SK-N-SH (cell line): ENCODE measurements around the gene NR2F6. TPM values are rescaled to one million over a fixed set of nuclear protein-coding genes. Genes with fewer than 3 reads are reported as not detected.

ENCODE experiments used
- CTCF ChIA-PET: fragments of 300-600, 350-600 bp; formaldehyde crosslinking; extraction: SDS; loops from one replicate; lab custom pipeline; 2021; lab: Yijun Ruan, JAX
- POLR2A ChIA-PET: fragments of 350-600 bp; sonication (Branson Sonifier 250); formaldehyde crosslinking; extraction: SDS; loops from one replicate; lab custom pipeline; 2020; ENCODE audit warnings: antibody characterized with exemption, inconsistent platforms; lab: Yijun Ruan, JAX
- DNase-seq: peaks from one replicate; pipeline ENCODE4 v3.0.0; 2012
- H2AFZ ChIP-seq: fragments of 200-600 bp; sonication (generic); 2 replicates; pipeline ENCODE4 v1.8.1; 2016; ENCODE audit warnings: antibody characterized with exemption, mild to moderate bottlenecking, low read depth
- H3F3A ChIP-seq: fragments of 200-600 bp; sonication (generic); replicated peaks from 2 replicates; pipeline ENCODE3; 2016; ENCODE audit warnings: antibody characterized with exemption, mild to moderate bottlenecking; ENCODE audit not compliant: insufficient read depth
- H3K27ac ChIP-seq, 2 experiments: fragments of 200-500 bp in 1 of 2; fragments of 200-600 bp in 1 of 2; sonication (Bioruptor generic) in 1 of 2; sonication (generic), shearing (Covaris generic) in 1 of 2; 2 replicates each; pipeline versions ENCODE4 v1.5.1 to v1.6.1; 2014 to 2016; ENCODE audit warnings: low read depth in 2 of 2, inconsistent platforms in 1 of 2, low read length in 1 of 2, mild to moderate bottlenecking in 1 of 2, mixed read lengths in 1 of 2
- H3K27me3 ChIP-seq: fragments of 200-600 bp; sonication (generic), shearing (Covaris generic); 2 replicates; pipeline ENCODE4 v1.6.1; 2016; ENCODE audit warnings: mixed run types; ENCODE audit not compliant: insufficient read depth
- H3K36me3 ChIP-seq, 2 experiments: fragments of 200-500 bp in 1 of 2; fragments of 200-600 bp in 1 of 2; sonication (Bioruptor generic) in 1 of 2; sonication (generic) in 1 of 2; replicated peaks in 1 of 2; 2 replicates each; pipeline versions ENCODE3 to v1.5.1; 2014 to 2016; ENCODE audit warnings: low read length in 1 of 2, mild to moderate bottlenecking in 1 of 2; ENCODE audit not compliant: insufficient read depth in 2 of 2, control insufficient read depth in 1 of 2
- H3K4me1 ChIP-seq, 2 experiments: fragments of 200-500 bp in 1 of 2; fragments of 200-600 bp in 1 of 2; sonication (Bioruptor generic) in 1 of 2; sonication (generic), shearing (Covaris generic) in 1 of 2; 2 replicates each; pipeline versions ENCODE4 v1.5.1 to v1.6.1; 2014 to 2016; ENCODE audit warnings: low read depth in 1 of 2, low read length in 1 of 2, mixed run types in 1 of 2; ENCODE audit not compliant: insufficient read depth in 2 of 2, control insufficient read depth in 1 of 2
- H3K4me2 ChIP-seq: fragments of 200-600 bp; sonication (generic), shearing (Covaris generic); 2 replicates; pipeline ENCODE4 v1.6.1; 2017; ENCODE audit warnings: mixed run types
- H3K4me3 ChIP-seq, 2 experiments: fragments of 200-500 bp in 1 of 2; fragments of 200-600 bp in 1 of 2; sonication (Bioruptor generic) in 1 of 2; sonication (generic), shearing (Covaris generic) in 1 of 2; 2 replicates each; pipeline versions ENCODE4 v1.5.1 to v1.8.1; 2014 to 2016; ENCODE audit warnings: low read depth in 2 of 2, inconsistent platforms in 1 of 2, low read length in 1 of 2, mild to moderate bottlenecking in 1 of 2, mixed read lengths in 1 of 2, moderate library complexity in 1 of 2
- H3K79me2 ChIP-seq: fragments of 200-600 bp; sonication (generic); 2 replicates; pipeline ENCODE4 v1.8.1; 2017; ENCODE audit warnings: mild to moderate bottlenecking; ENCODE audit not compliant: insufficient read depth
- H3K9ac ChIP-seq: fragments of 200-600 bp; sonication (generic); 2 replicates; pipeline ENCODE4 v1.6.1; 2017; ENCODE audit warnings: mixed run types
- H3K9me2 ChIP-seq: fragments of 200-600 bp; sonication (generic); 2 replicates; pipeline ENCODE4 v1.6.1; 2017; ENCODE audit warnings: mixed run types
- H3K9me3 ChIP-seq: fragments of 200-600 bp; sonication (generic); 2 replicates; pipeline ENCODE4 v1.6.1; 2017; ENCODE audit warnings: mixed run types, mild to moderate bottlenecking, moderate library complexity
- H4K20me1 ChIP-seq: fragments of 200-600 bp; sonication (generic); 2 replicates; pipeline ENCODE4 v1.6.1; 2017; ENCODE audit warnings: mild to moderate bottlenecking, mixed run types; ENCODE audit not compliant: insufficient read depth
- FOXJ3 ChIP-seq: sonication (generic); formaldehyde crosslinking; IDR thresholded peaks from 2 replicates; pipeline ENCODE4 v1.5.1; 2020; ENCODE audit warnings: mild to moderate bottlenecking, missing genetic modification reagents
- GABPA ChIP-seq: IDR thresholded peaks from 2 replicates; pipeline ENCODE4 v1.4.0; 2012; ENCODE audit warnings: low read depth, mild to moderate bottlenecking
- IRF3 ChIP-seq: fragments of 150-350 bp; IDR thresholded peaks from 2 replicates; pipeline ENCODE4 v1.6.1; 2016; ENCODE audit warnings: mild to moderate bottlenecking, low read depth, low read length
- MAX ChIP-seq: IDR thresholded peaks from 2 replicates; pipeline ENCODE4 v1.4.0; 2012; ENCODE audit warnings: low read depth
- MEF2A ChIP-seq: IDR thresholded peaks from 2 replicates; pipeline ENCODE4 v1.4.0; 2012; ENCODE audit warnings: low read depth, borderline replicate concordance
- MXI1 ChIP-seq: IDR thresholded peaks from 2 replicates; pipeline ENCODE4 v1.6.1; 2012; ENCODE audit warnings: mild to moderate bottlenecking, low read depth, low read length, improper control_type of control experiment
- NFIC ChIP-seq: IDR thresholded peaks from 2 replicates; pipeline ENCODE4 v1.4.0; 2012; ENCODE audit warnings: borderline replicate concordance
- PBX3 ChIP-seq: IDR thresholded peaks from 2 replicates; pipeline ENCODE4; 2012
- RCOR1 ChIP-seq: fragments of 150-350 bp; IDR thresholded peaks from 2 replicates; pipeline ENCODE4 v1.6.1; 2017; ENCODE audit warnings: antibody characterized with exemption, low read length
- RFX5 ChIP-seq: IDR thresholded peaks from 2 replicates; pipeline ENCODE4 v1.6.1; 2012; ENCODE audit warnings: mild to moderate bottlenecking, improper control_type of control experiment, low read length
- RXRA ChIP-seq: IDR thresholded peaks from 2 replicates; pipeline ENCODE4 v1.4.0; 2012; ENCODE audit warnings: low read depth, mild to moderate bottlenecking, borderline replicate concordance
- YY1 ChIP-seq: IDR thresholded peaks from 2 replicates; pipeline ENCODE4 v1.4.0; 2012; ENCODE audit warnings: low read depth, mild to moderate bottlenecking
- WGBS: methylation state at CpG from one replicate; pipeline ENCODE4 v1.1.6; 2017; ENCODE audit warnings: low lambda C conversion rate; 5-methylcytosine and 5-hydroxymethylcytosine counted together
- polyA plus RNA-seq, 3 experiments: library from polyadenylated mRNA; depleted of rRNA; stranded (reverse); fragments of >200 nt; gene quantifications; 2 replicates each; pipeline ENCODE4 v1.2.3, GENCODE V29; 2012

The NR2F6 gene
- polyA plus RNA-seq, 1 of the 3 experiments (the other 2 are of a cell fraction): 37.3 TPM

- Histone ChIP-seq H3F3A (peaks cover 18% of the 10 kb centered on the region), H3K36me3 (peaks cover 25 to 34% of the 10 kb centered on the region in 2 experiments), H3K27ac (no peak overlapping the region), H3K4me3 (no peak overlapping the region), H3K9me3 (no peaks in the 10 kb centered on the region), H3K4me1 (peaks cover 5 to 14% of the 10 kb centered on the region in 2 experiments), H3K9ac (no peak overlapping the region), H3K4me2 (no peak overlapping the region), H2AFZ (no peak overlapping the region), H4K20me1 (no peaks in the 10 kb centered on the region), H3K9me2 (no peaks in the 10 kb centered on the region)
- POLR2A ChIA-PET: no interaction called here
- CTCF ChIA-PET: no interaction called here
- no peak for DNase-seq
- WGBS: 96% methylated on average over 4 of the region's 5 CpGs
- TF ChIP-seq MAX: no peak
- TF ChIP-seq, all 33 proteins: peak for 0
- H3K79me2 ChIP-seq: peaks cover 10% of the 10 kb centered on the region; the same call in 1 of the 2 replicates
- no peaks in the 10 kb centered on the region for H3K27me3 ChIP-seq
Observed at GRCh38 chr19:17213334-17213733, 32.4 kb downstream of the NR2F6 start.

GRCh38 chr19:17211547-17212446 is 33.9 kb downstream of the NR2F6 start:
- Histone ChIP-seq H3K9ac (no peak overlapping the region), H3K79me2 (peaks cover 10% of the 10 kb centered on the region; the same call in 1 of the 2 replicates), H3K9me2 (no peaks in the 10 kb centered on the region), H3K36me3 (peaks cover 16 to 32% of the 10 kb centered on the region in 2 experiments), H3K27ac (no peak overlapping the region), H3K27me3 (no peaks in the 10 kb centered on the region), H4K20me1 (no peaks in the 10 kb centered on the region), H3K9me3 (no peaks in the 10 kb centered on the region), H3K4me3 (no peak overlapping the region), H3F3A (peaks cover 13% of the 10 kb centered on the region), H2AFZ (no peak overlapping the region), H3K4me1 (peaks cover 5 to 14% of the 10 kb centered on the region in 2 experiments), H3K4me2 (no peak overlapping the region)
- no peak for DNase-seq
- 93% methylated on average over 11 of the region's 58 CpGs for WGBS
- no peak for TF ChIP-seq YY1
- no peak for TF ChIP-seq MAX
- TF ChIP-seq RFX5: no peak
- no peak for TF ChIP-seq MXI1
- no peak for TF ChIP-seq GABPA
- no peak for TF ChIP-seq RCOR1
- no peak for TF ChIP-seq MEF2A
- ChIA-PET CTCF (interaction anchor here (0.6 kb wide), 1 partner anchor 57 kb away, joined by 3 read pairs; no protein-coding TSS in a partner anchor), POLR2A (no interaction called here)

- Histone ChIP-seq H3K36me3 (peaks cover 13 to 37% of the 10 kb centered on the region in 2 experiments), H3K79me2 (no peaks in the 10 kb centered on the region), H3K4me3 (no peak overlapping the region), H3K27ac (no peak overlapping the region), H3K4me1 (peaks cover 5 to 7% of the 10 kb centered on the region in 2 experiments; a peak in 3 of 4 replicates), H2AFZ (no peak overlapping the region), H3K4me2 (no peak overlapping the region), H3F3A (peaks cover 13% of the 10 kb centered on the region), H4K20me1 (no peaks in the 10 kb centered on the region), H3K9ac (no peak overlapping the region), H3K9me2 (no peaks in the 10 kb centered on the region), H3K9me3 (no peaks in the 10 kb centered on the region), H3K27me3 (no peaks in the 10 kb centered on the region)
- DNase-seq: no peak
- ChIA-PET POLR2A (no interaction called here), CTCF (no interaction called here)
- TF ChIP-seq PBX3 (no peak), NFIC (no peak), IRF3 (no peak), RXRA (no peak), FOXJ3 (CRISPR knock-in tag) (no peak)
- WGBS: 100% methylated on average over 9 of the region's 14 CpGs
Observed at GRCh38 chr19:17210296-17210695, 35.4 kb downstream of the NR2F6 start.
